ENCODE results near the gene GMDS.

GRCh38 chr6:1770435-1770843 lies 475.0 kb downstream of the GMDS start:
- no peak for TF ChIP-seq CTCF (IDR thresholded peaks at IDR 0.05)
- TF ChIP-seq POLR2A (IDR thresholded peaks at IDR 0.05) = no peak
